GM21447 (cell line): ENCODE measurements around the gene PTPN13.
A peak's percentile ranks its signal among the peaks of the same experiment; 100 is the strongest.
"Not testable (repeated sequence)": the region's sequence is repeated elsewhere in the genome, so short reads cannot be mapped to it uniquely, and the experiment has no call there.

ENCODE experiments used
- ATAC-seq: cut with Tn5 transposase; IDR thresholded peaks from one replicate; pipeline ENCODE4 v1.9.1; 2021; ENCODE audit not compliant: unreplicated experiment

Gene PTPN13

DNA sequence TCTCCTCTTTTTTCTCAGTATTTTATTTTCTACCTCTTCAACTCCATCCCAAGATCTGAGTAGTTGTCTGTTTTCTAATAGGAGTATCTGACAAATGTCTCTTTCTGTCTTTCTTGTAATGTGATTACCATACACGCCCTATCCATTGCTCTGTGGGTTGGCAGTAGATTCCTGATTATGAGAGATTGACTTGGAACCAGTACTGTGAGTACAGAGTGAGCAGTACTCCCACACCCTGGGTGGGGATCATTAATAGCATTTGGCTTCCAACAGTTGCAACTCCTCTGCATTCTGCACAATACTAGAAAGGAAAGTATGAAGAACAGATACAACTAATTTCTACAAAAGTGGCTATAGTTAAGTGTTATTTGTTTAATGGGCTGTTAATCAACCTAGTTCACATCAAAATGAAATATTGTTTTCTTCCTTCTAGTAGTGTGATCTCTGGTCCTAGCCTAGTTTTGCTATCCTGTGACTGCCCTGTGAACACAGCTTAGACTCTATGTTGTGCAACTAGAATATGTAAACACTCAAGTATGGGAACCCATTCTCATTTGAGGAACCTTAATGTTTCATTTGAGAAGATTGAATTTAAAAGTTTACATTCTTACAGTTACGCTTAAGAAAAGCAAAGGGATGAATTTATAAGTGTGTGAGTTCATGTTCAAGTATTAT lies 112.9 kb downstream of the PTPN13 start:
- no peak for ATAC-seq

DNA sequence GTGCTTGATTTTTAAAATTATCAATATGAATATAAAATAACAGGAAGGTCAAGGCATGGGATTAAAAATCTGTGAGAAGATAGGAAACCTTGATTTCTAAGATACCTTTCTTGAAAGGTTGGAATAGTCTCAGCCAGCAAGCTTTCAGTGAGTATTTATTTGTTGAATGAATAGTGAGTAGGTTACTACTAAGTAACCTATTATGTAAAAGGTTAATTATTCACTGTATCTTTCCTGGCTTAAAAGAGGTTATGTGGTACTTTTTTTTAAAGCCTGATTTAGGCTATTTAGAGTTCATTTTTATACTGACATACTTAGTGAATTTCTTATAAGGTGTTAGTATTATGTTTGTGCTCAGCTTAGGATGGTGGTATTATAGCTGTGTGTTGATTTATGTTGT lies 123.5 kb downstream of the PTPN13 start:
- ATAC-seq, result peak; percentile 60

DNA sequence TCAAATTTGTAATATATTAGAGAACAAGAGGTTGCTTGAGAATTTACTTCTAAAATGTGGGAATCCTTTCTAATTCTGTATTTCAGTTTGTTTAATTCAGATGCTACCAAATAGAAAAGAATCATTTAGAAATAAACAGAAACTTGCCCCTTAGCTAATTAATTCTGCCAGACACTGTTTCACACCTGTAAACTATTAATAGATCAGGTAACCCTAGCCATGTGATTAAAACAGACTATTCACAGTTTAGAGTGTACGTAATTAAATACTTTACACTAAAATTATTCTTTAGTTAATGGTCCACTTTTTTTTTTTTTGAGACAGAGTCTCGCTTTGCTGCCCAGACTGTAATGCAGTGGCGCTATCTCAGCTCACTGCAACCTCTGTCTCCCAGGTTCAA lies 124.0 kb downstream of the PTPN13 start:
- no peak for ATAC-seq

DNA sequence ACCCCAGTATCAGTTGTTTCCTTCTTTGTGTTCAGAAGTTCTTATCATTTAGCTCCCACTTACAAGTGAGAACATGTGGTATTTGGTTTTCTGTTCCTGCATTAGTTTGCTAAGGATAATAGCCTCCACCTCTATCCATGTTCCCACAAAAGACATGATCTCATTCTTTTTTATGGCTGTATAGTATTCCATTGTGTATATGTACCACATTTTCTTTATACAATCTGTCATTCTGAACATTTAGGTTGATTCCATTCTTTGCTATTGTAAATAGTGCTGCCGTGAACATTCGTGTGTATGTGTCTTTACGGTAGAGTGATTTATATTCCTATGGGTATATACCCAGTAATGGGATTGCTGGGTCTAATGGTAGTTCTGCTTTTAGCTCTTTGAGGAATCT lies 125.0 kb downstream of the PTPN13 start:
- not testable (repeated sequence) for ATAC-seq

DNA sequence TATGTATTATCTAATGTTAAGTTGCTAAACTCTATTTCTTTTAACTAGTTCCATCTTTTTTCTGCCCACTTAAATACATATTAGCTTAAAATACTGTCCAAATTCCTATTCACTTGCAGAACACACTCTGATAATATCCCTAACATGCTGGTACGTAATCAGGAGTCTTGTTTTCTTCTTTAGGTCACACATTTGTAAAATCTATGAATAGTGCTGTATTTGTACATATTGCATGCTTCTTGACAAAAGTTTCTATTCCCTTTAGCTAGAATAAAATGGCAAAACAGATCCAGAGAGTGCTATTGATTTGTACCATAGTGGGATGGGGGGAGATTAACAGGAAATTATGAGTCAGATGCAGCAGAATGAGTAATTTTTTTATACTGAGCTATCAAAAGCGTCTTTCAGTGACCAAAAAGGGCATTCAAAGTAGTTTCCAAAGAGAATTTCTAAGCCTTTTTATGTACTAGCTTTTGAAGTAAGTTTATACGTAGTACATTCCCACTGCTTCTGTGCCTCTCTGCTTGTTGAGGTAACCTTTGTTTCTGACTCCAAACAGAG lies 126.5 kb downstream of the PTPN13 start:
- no peak for ATAC-seq

DNA sequence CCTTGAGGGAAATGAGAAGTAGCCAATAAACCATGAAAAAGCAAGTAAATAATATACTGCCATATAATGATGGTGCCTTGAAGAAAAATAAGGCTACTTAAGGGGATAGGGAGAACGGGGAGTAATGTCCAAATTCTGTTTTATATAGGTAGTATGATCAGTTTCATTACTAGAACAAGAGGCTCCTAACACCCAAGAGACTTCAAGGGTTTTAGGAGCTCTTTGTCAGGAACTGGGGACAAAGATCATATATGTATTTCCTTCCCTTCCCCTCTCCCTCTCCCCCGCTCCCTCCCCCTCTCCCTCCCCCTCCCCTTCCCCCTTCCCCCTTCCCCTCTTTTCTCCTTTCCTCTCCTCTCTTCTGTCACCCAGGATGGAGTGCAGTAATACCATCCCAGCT lies 127.3 kb downstream of the PTPN13 start:
- ATAC-seq, result no peak

DNA sequence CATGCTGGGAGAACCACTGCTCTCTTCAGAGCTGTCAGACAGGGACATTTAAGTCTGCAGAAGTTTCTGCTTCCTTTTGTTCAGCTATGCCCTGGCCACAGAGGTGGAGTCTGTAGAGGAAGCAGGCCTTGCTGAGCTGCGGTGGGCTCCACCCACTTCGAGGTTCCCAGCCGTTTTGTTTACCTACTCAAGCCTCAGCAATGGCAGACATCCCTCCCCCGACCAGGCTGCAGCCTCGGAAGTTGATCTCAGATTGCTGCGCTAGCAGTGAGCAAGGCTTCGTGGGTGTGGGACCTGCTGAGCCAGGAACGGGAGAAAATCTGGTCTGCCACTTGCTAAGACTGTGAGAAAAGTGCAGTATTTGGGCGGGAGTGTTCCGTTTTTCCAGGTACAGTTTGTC lies 136.2 kb downstream of the PTPN13 start:
- ATAC-seq, result no peak

DNA sequence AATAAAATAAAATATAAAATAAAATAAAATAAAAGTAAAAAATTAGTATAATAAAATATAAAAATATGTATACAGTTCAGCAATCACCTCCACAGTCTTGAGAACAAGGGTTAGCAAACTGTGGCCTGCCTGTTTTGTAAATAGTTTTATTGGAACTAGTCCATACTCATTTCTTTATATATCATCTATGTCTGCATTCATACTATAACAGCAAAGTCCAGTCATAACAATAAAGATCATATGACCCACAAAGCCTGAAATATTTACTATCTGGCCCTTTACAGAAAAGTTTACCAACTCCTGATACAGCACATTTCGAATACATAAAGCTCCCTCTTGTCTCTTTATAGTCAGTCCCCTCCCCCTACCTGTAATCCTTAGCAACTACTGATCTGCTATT lies 143.1 kb downstream of the PTPN13 start:
- ATAC-seq, result no peak

DNA sequence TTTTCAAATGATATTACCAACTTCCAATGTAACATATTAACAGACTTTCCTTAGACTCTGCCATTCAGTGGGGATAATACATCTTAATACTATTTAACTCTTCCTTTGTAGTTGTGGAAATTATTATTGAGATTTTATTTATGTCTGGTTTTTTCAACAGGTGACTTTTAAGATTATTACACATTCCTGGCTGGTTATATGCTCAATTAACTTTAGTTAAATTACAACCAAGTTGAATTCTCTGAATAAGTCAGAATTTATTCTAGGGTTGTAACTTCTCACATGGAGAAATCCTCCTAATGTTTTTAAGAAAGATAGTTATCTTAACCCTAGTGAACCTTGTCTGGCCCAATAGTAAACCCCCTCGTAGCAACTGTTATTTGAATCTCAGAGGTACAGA lies 147.7 kb downstream of the PTPN13 start:
- ATAC-seq, result no peak

DNA sequence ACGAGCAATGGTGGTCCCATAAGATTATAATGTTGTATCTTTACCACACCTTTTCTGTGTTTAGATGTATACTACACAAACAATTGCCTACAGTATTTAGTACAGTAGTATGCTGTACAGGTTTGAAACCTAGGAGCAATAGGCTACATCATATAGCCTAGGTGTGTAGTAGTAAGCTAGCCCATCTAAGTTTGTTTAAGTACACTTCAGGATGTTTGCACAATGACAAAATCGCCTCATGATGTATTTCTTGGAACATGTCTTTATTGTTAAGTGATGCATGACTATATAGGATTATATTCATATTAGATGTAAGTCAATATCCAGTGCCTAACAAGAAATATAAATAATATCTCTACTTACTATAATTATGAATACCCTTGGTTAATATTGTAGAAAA lies 150.5 kb downstream of the PTPN13 start:
- no peak for ATAC-seq

DNA sequence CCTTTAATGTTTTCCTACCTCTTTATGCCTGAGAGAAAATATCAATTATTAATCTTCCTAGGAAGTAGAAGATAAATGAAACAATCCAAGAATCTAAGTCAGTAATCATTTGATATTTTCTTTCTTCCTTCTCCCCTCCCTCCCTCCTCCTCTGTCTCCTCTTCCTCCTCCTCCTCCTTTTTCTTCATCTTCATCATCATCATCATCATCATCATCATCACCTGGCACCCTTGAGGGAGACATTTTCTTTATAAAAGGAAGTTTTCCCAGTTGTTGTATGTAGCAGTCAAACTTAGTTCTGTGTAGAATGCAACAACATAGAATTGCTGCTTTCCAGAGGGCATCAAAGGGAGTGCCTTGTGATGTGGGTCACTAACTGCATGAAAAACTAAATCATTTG lies 155.0 kb downstream of the PTPN13 start:
- ATAC-seq, result no peak

DNA sequence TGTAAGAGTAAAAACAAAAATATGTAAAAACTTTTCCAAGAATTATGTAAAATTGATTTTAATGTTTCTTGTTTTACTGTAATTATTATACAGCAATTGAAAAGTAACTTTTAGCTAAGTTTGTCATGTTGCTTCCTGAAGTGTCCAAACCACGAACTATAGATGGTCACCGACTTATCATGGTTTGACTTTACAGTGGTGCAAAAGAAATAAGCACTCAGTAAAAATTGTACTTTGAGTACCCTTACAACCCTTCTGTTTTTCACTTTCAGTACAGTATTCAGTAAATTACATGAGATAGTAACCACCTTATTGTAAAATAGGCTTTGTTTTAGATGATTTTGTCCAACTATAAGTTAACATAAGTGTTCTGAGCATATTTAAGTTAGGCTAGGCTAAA lies 161.3 kb downstream of the PTPN13 start:
- ATAC-seq, result no peak

DNA sequence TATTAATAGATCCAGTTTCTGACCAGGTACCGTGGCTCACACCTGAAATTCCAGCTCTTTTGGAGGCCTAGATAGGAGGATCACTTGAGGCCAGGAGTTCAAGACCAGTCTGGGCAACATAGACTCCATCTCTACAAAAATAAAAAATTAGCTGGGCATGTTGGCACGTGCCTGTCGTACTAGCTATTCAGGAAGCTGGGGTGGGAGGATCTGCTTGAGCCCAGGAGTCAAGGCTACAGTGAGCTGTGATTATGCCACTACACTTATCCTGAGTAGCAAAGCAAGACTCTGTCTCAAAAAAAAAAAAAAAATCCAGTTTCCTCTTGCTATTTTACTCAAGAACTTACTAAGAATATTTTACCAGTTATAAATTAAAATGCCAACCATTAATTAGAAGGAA lies 163.4 kb downstream of the PTPN13 start:
- ATAC-seq, result no peak

DNA sequence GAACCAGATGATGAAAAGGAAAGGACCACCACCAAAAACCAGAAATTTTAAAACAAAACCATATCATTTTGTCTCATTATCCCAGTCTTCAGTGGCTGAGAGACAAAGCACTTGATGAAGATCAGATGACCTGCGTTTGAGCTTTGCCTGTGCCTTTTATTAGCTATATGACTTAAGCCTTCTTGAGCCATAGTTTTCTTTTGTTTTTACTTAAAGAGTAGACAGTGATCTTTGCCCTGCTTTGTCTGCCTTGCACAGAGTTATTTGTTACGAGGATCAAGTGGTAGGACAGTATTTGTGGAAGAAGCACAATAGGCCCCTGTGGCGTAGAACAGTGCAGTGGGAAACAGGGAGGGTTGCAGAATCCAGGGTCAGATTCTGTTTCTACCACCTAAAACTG lies 165.2 kb downstream of the PTPN13 start:
- ATAC-seq, result no peak

DNA sequence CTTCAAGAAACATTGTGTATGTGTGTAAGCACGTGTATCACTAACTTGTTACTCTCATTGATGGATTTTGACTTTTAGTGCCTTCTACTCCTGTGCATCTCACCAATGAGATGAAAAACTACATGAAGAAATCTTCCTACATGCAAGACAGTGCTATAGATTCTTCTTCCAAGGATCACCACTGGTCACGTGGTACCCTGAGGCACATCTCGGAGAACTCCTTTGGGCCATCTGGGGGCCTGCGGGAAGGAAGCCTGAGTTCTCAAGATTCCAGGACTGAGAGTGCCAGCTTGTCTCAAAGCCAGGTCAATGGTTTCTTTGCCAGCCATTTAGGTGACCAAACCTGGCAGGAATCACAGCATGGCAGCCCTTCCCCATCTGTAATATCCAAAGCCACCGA lies 168.5 kb downstream of the PTPN13 start:
- ATAC-seq, result no peak

DNA sequence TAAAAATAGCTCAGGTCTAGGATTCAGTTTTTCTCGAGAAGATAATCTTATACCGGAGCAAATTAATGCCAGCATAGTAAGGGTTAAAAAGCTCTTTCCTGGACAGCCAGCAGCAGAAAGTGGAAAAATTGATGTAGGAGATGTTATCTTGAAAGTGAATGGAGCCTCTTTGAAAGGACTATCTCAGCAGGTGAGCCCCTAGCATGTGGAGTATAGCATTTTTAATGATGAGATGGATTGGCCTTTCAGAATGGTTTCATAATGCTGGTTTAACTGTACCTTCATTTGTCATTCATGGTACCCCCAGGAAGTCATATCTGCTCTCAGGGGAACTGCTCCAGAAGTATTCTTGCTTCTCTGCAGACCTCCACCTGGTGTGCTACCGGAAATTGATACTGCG lies 175.7 kb downstream of the PTPN13 start:
- no peak for ATAC-seq

DNA sequence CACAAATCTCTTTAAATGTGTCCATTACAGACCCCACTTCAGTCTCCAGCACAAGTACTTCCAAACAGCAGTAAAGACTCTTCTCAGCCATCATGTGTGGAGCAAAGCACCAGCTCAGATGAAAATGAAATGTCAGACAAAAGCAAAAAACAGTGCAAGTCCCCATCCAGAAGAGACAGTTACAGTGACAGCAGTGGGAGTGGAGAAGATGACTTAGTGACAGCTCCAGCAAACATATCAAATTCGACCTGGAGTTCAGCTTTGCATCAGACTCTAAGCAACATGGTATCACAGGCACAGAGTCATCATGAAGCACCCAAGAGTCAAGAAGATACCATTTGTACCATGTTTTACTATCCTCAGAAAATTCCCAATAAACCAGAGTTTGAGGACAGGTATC lies 177.0 kb downstream of the PTPN13 start:
- ATAC-seq, result no peak

DNA sequence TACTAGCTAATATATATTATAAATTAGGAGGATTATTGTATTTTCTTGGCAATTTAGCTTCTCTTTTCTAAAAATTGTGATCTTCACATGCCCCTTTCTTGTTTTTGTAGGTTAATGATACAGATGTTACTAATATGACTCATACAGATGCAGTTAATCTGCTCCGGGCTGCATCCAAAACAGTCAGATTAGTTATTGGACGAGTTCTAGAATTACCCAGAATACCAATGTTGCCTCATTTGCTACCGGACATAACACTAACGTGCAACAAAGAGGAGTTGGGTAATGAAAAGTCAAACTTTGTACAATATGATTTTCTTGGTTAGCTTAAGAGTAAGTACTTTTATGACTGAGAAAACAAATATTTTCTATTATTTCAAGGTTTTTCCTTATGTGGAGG lies 180.9 kb downstream of the PTPN13 start:
- no peak for ATAC-seq

DNA sequence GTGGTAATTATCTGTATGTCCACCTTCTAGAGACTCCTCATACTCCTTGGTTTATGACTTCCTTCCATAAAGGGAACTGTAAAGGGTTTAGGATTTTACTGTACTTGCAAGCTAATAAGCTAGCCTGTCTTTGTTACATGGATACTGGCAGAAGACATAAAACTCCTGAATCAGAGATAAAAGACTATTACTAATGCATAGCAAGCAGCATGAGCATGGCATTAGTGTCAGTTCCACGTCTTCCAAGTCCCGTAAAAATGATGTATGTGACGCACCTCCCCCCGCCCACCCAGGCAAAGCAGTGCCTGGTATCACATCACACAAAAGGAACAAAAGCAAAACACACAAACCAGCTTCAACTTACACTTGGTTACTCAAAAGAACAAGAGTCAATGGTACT lies 184.1 kb downstream of the PTPN13 start:
- no peak for ATAC-seq

DNA sequence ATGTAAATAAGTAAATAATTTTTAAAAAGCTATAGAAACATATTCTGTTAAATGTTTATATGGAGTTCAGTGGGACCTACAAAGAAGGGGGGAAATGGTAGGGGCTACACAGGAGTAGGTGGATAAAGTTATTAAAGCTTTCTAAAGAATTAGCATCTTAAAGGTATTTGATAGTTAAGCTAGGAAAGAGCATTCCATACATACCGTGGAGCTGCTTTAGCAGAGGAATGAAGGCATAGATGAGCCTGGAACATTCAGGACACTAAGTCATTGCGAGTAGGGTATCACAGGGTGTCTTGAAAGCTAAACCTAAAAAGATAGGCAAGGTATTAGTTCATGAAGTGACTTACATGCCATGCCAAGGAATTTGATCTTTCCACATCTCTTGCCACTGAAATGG lies 194.7 kb downstream of the PTPN13 start:
- no peak for ATAC-seq

DNA sequence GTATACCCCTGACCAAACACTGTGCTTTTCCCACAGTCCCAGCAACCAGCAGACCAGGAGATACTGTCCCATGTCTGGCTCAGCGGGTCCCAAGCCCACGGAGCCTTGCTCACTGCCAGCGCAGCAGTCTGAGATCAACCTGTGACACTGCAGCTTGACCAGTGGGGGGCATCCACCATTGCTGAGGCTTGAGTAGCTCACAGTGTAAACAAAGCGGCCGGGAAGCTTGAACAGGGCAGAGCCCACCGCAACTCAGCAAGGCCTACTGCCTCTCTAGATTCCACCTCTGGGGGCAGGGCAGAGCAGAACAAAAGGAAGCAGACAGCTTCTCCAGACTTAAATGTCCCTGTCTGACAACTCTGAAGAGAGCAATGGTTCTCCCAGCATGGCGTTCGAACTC lies 197.0 kb downstream of the PTPN13 start:
- no peak for ATAC-seq

DNA sequence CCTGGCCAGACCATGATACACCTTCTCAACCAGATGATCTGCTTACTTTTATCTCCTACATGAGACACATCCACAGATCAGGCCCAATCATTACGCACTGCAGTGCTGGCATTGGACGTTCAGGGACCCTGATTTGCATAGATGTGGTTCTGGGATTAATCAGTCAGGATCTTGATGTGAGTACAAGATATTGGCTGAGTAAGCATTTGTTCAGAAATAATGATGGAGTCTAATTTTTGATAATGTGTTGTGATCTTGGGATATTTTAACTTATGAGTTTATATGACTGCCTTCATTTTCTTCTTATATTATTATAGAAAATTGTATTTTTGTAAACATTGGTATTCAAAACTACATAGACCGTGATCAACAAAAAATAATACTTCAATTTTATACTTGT lies 215.7 kb downstream of the PTPN13 start:
- ATAC-seq, result no peak

DNA sequence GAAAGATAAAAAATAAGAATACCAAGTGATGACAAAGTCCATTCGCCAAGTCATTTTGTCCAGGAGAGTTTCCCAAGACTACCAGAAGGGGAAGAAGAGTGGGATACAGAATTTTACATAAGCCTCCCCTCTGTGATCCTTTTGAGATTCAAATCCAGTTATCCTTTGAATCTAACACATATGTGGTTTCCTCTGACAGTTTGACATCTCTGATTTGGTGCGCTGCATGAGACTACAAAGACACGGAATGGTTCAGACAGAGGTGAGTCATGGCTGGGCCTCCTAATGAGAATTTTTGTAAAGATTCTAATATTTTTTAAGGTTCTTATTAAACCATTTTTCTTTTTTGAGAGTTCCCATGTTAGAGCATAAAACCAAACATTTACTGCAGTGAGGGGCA lies 216.7 kb downstream of the PTPN13 start:
- ATAC-seq, result no peak
